Subcutaneous abdominal adipose tissue (tissue), 5 donors: ENCODE data around the gene CCDC116.
"Not testable (repeated sequence)": the region's sequence is repeated elsewhere in the genome, so short reads cannot be mapped to it uniquely, and the experiment has no call there.

Experiments used
- H3K27ac ChIP-seq: one replicate; pipeline ENCODE4 v1.7.0; 2013; ENCODE audit warnings: low read depth, mild to moderate bottlenecking, inconsistent platforms, low read length, moderate library complexity
- H3K27me3 ChIP-seq, 5 donors: one replicate each; pipeline ENCODE4 v1.7.0; 2013; ENCODE audit warnings: low read length in 5 of 5, inconsistent platforms in 1 of 5; ENCODE audit not compliant: control insufficient read depth in 5 of 5, insufficient read depth in 4 of 5
- H3K36me3 ChIP-seq, 5 donors: one replicate each; pipeline ENCODE4 v1.7.0; 2013; ENCODE audit warnings: low read length in 5 of 5; ENCODE audit not compliant: control insufficient read depth in 5 of 5, insufficient read depth in 5 of 5
- H3K4me1 ChIP-seq, 5 donors: one replicate each; pipeline ENCODE4 v1.7.0; 2013; ENCODE audit warnings: low read length in 5 of 5, mild to moderate bottlenecking in 3 of 5, moderate library complexity in 1 of 5; ENCODE audit not compliant: control insufficient read depth in 5 of 5, insufficient read depth in 5 of 5
- H3K4me3 ChIP-seq, 5 donors: one replicate each; pipeline ENCODE4 v1.7.0; 2013; ENCODE audit warnings: low read length in 5 of 5, low read depth in 1 of 5
- H3K9ac ChIP-seq, 5 donors: one replicate each; pipeline ENCODE4 v1.7.0; 2013; ENCODE audit warnings: low read length in 5 of 5, mild to moderate bottlenecking in 4 of 5, moderate library complexity in 3 of 5
- H3K9me3 ChIP-seq, 5 donors: one replicate each; pipeline ENCODE4 v1.7.0; 2013; ENCODE audit warnings: low read length in 5 of 5; ENCODE audit not compliant: control insufficient read depth in 5 of 5
- donor health status: healthy.
- donor health status: healthy.
- donor health status: healthy.
- donor health status: healthy.
- donor health status: healthy.

CCDC116 gene

GRCh38 chr22:21632931-21633330 is 371 bp downstream of the CCDC116 start:
- Histone ChIP-seq H3K9ac (no peak overlapping the region), H3K36me3 (peaks cover 0 to 4% (median 0%) of the 10 kb centered on the region in 5 donors), H3K9me3 (no peaks in the 10 kb centered on the region), H3K4me1 (peaks cover 0 to 15% (median 10%) of the 10 kb centered on the region in 5 donors), H3K27me3 (no peaks in the 10 kb centered on the region), H3K27ac (no peak overlapping the region), H3K4me3 (no peak overlapping the region)

DNA sequence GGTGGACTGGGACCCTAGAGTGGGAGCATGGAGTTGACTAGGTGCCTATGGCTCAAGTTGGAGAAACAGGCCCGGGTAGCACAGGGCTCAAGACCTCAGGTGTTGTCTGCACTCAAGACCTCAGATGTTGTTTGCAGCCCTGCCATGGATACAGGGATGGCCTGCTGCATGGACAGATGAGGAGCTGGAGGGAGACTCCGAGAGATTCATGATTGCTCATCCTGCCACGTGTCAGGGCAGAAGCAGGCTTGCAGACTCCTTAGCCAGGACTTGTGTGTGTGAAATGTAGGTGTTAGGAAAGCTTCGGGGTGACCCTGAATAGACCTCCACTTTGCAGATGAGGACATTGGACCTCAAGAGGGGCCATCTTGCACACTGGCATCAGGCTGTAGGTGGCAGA is 921 bp downstream of the CCDC116 start:
- peaks cover 0 to 15% (median 10%) of the 10 kb centered on the region in 5 donors for H3K4me1 ChIP-seq
- no peaks in the 10 kb centered on the region for H3K27me3 ChIP-seq
- no peak overlapping the region for H3K9ac ChIP-seq
- no peaks in the 10 kb centered on the region for H3K9me3 ChIP-seq
- H3K27ac ChIP-seq = no peak overlapping the region
- no peaks in the 10 kb centered on the region for H3K36me3 ChIP-seq
- H3K4me3 ChIP-seq = no peak overlapping the region

DNA sequence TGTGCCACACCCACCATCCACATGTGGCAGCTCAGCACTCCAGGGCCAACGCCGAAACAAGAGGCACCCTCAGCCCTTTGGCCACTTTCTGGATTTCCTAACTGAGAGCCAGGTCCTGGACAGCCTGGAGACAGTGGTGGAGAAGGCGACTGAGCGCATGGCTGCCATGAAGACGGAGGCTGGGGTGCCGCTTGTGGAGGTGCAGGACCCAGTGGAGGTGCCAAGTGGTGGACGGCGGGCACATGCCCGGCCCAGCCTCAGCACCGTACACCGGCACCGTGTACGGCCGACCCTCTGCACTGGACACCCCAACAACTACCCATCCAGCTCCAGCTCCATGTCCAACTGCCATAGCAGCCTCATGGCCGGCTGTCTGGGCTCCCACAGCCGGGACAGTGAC is 1.5 kb downstream of the CCDC116 start:
- no peaks in the 10 kb centered on the region for H3K27me3 ChIP-seq
- no peak overlapping the region for H3K9ac ChIP-seq
- no peak overlapping the region for H3K4me3 ChIP-seq
- H3K27ac ChIP-seq = no peak overlapping the region
- no peaks in the 10 kb centered on the region for H3K9me3 ChIP-seq
- peaks cover 0 to 11% (median 8%) of the 10 kb centered on the region in 5 donors for H3K4me1 ChIP-seq
- no peaks in the 10 kb centered on the region for H3K36me3 ChIP-seq

- no peak overlapping the region for H3K9ac ChIP-seq
- H3K9me3 ChIP-seq = no peaks in the 10 kb centered on the region
Measured at GRCh38 chr22:21634844-21635243, 2.3 kb downstream of the CCDC116 start.

GRCh38 chr22:21635771-21636510 is 3.4 kb downstream of the CCDC116 start:
- Histone ChIP-seq H3K27me3 (no peaks in the 10 kb centered on the region), H3K36me3 (no peaks in the 10 kb centered on the region), H3K4me1 (no peaks in the 10 kb centered on the region), H3K9me3 (no peaks in the 10 kb centered on the region), H3K4me3 (no peak overlapping the region), H3K9ac (no peak overlapping the region), H3K27ac (no peak overlapping the region)

More at GRCh38 chr22:21634844-21635243, 2.3 kb downstream of the CCDC116 start:
- no peak overlapping the region for H3K27ac ChIP-seq
- H3K27me3 ChIP-seq = no peaks in the 10 kb centered on the region
- no peaks in the 10 kb centered on the region for H3K36me3 ChIP-seq
- peaks cover 0 to 4% (median under 1%) of the 10 kb centered on the region in 5 donors for H3K4me1 ChIP-seq
- no peak overlapping the region for H3K4me3 ChIP-seq

GRCh38 chr22:21636629-21637218 is 4.2 kb downstream of the CCDC116 start:
- Histone ChIP-seq H3K4me3 (no peak overlapping the region), H3K9me3 (no peaks in the 10 kb centered on the region), H3K27me3 (no peaks in the 10 kb centered on the region), H3K27ac (no peak overlapping the region), H3K4me1 (peaks cover 2 to 8% (median 7%) of the 10 kb centered on the region in 5 donors), H3K36me3 (no peaks in the 10 kb centered on the region), H3K9ac (no peak overlapping the region)

DNA sequence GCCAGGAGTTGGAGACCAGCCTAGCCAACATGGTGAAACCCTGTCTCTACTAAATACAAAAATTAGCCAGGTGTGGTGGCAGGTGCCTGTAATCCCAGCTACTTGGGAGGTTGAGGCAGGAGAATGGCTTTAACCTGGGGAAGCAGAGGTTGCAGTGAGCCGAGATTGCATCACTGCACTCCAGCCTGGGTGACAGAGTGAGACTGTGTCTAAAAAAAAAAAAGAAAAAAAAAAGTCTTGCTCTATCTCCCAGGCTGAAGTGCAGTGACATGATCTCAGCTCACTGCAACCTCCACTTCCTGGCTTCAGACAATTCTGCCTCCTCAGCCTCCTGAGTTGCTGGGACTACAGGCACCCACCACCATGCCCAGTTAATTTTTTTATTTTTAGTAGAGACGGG is 4.9 kb downstream of the CCDC116 start:
- not testable (repeated sequence) for H3K27me3 ChIP-seq, H3K27ac ChIP-seq, H3K4me3 ChIP-seq, H3K36me3 ChIP-seq, H3K9ac ChIP-seq, H3K9me3 ChIP-seq
- H3K4me1 ChIP-seq = peaks cover 2 to 12% (median 11%) of the 10 kb centered on the region in 5 donors

GRCh38 chr22:21639359-21639758 is 6.8 kb downstream of the CCDC116 start:
- no peak overlapping the region for H3K4me3 ChIP-seq
- no peaks in the 10 kb centered on the region for H3K27me3 ChIP-seq
- peaks cover 0 to 6% (median 0%) of the 10 kb centered on the region in 5 donors for H3K36me3 ChIP-seq
- H3K4me1 ChIP-seq = peaks cover 2 to 26% (median 22%) of the 10 kb centered on the region in 5 donors
- no peak overlapping the region for H3K27ac ChIP-seq
- no peaks in the 10 kb centered on the region for H3K9me3 ChIP-seq
- H3K9ac ChIP-seq = no peak overlapping the region

- Histone ChIP-seq H3K9ac (peak overlapping the region in 1 of 5 donors; percentile 76), H3K4me3 (no peak overlapping the region), H3K4me1 (peaks cover 2 to 26% (median 22%) of the 10 kb centered on the region in 5 donors), H3K27ac (no peak overlapping the region), H3K27me3 (no peaks in the 10 kb centered on the region), H3K36me3 (peaks cover 0 to 6% (median 0%) of the 10 kb centered on the region in 5 donors), H3K9me3 (no peaks in the 10 kb centered on the region)
Measured at GRCh38 chr22:21640810-21641209, 8.2 kb downstream of the CCDC116 start.

- H3K27ac ChIP-seq = peak overlapping the region; percentile 52
Measured at GRCh38 chr22:21641417-21641788, 8.8 kb downstream of the CCDC116 start.

More at GRCh38 chr22:21641417-21641788, 8.8 kb downstream of the CCDC116 start:
- H3K4me1 ChIP-seq = peaks cover 2 to 26% (median 22%) of the 10 kb centered on the region in 5 donors
- no peaks in the 10 kb centered on the region for H3K27me3 ChIP-seq
- peak overlapping the region; percentile 42 to 78 (median 73) for H3K4me3 ChIP-seq
- H3K9ac ChIP-seq = peak overlapping the region in 3 of 5 donors; percentile 33 to 81 (median 76)
- H3K36me3 ChIP-seq = peaks cover 0 to 6% (median 0%) of the 10 kb centered on the region in 5 donors
- H3K9me3 ChIP-seq = no peaks in the 10 kb centered on the region
